A549 (cell line): Measurements from ENCODE around the gene LGR5. TPM values are rescaled to one million over a fixed set of nuclear protein-coding genes. Genes with fewer than 3 reads are reported as not detected.

Experiments used
- ATAC-seq, 2 experiments: fragments of 200-7000 bp in 1 of 2; fragments of >200 bp in 1 of 2; cut with Nextera tagmentation in 1 of 2; cut with Tn5 transposase in 1 of 2; 3 replicates each; pipeline versions ENCODE4 v1.8.0 to v1.9.1; 2018 to 2020; ENCODE audit warnings: mild to moderate bottlenecking in 1 of 2, moderate library complexity in 1 of 2
- CTCF ChIA-PET: fragments of 300-600 bp; sonication (Branson Sonifier 250); formaldehyde crosslinking; extraction: SDS; loops from one replicate; lab custom pipeline; 2021; ENCODE audit warnings: antibody characterized with exemption, inconsistent platforms; lab: Yijun Ruan, JAX
- POLR2A ChIA-PET: fragments of 350-600 bp; formaldehyde crosslinking; extraction: SDS; loops from one replicate; lab custom pipeline; 2021; ENCODE audit warnings: antibody characterized with exemption, inconsistent platforms; lab: Yijun Ruan, JAX
- DNase-seq, 2 experiments: peaks; one replicate each; pipeline versions ENCODE4 v3.0.0 to v3.0.0-alpha.2; 2011 to 2016; ENCODE audit warnings: low read depth in 1 of 2, low spot score in 1 of 2
- FAIRE-seq: peaks from 2 replicates; lab custom pipeline; 2011; peaks lifted over from hg19 to GRCh38; lab: Jason Lieb, UNC
- H3K27ac ChIP-seq, 2 experiments: fragments of >200 bp; sonication (Bioruptor Twin); formaldehyde crosslinking; 3 replicates each; pipeline ENCODE4 v1.5.1; 2016 to 2017
- H3K4me1 ChIP-seq: fragments of >200 bp; sonication (Bioruptor Twin); formaldehyde crosslinking; 3 replicates; pipeline ENCODE4 v1.6.1; 2016
- H3K4me2 ChIP-seq: fragments of >200 bp; sonication (Bioruptor Twin); formaldehyde crosslinking; 3 replicates; pipeline ENCODE4 v1.6.1; 2016
- H3K4me3 ChIP-seq: fragments of >200 bp; sonication (Bioruptor Twin); formaldehyde crosslinking; 3 replicates; pipeline ENCODE4 v1.5.1; 2016
- H3K9me3 ChIP-seq: fragments of >200 bp; sonication (Bioruptor Twin); formaldehyde crosslinking; 3 replicates; pipeline ENCODE4 v1.6.1; 2016
- CBX2 ChIP-seq: fragments of 200-600 bp; sonication (generic); IDR thresholded peaks from 2 replicates; pipeline ENCODE4 v1.6.1; 2016; ENCODE audit warnings: low read depth, mild to moderate bottlenecking, borderline replicate concordance
- CEBPB ChIP-seq, 2 experiments: fragments of >200 bp in 1 of 2; sonication (Bioruptor Twin) in 1 of 2; formaldehyde crosslinking in 1 of 2; IDR thresholded peaks; 2 replicates each; pipeline ENCODE4 v1.6.1; 2012 to 2016
- FOSB ChIP-seq: fragments of 250-450 bp; sonication (Bioruptor Pico); IDR thresholded peaks from 2 replicates; pipeline ENCODE4 v1.5.0; 2020; ENCODE audit warnings: mild to moderate bottlenecking, moderate library complexity
- FOSL2 ChIP-seq, 2 experiments: fragments of 450-650 bp in 1 of 2; fragments of >200 bp in 1 of 2; sonication (Bioruptor Twin) in 1 of 2; formaldehyde crosslinking; IDR thresholded peaks; 2 replicates each; pipeline versions ENCODE4 v1.5.0 to v1.6.1; 2016 to 2020; ENCODE audit warnings: mild to moderate bottlenecking in 1 of 2, moderate library complexity in 1 of 2
- FOXS1 ChIP-seq: fragments of 250-450 bp; sonication (Bioruptor Pico); IDR thresholded peaks from 2 replicates; pipeline ENCODE4 v1.5.0; 2020; ENCODE audit warnings: mild to moderate bottlenecking, moderate library complexity
- HEYL ChIP-seq: fragments of 250-450 bp; sonication (Bioruptor Pico); IDR thresholded peaks from 2 replicates; pipeline ENCODE4 v1.8.0; 2021; ENCODE audit warnings: mild to moderate bottlenecking, moderate library complexity
- HOXB13 ChIP-seq: fragments of 250-450 bp; sonication (Bioruptor Pico); IDR thresholded peaks from 2 replicates; pipeline ENCODE4 v1.5.0; 2020; ENCODE audit warnings: low read depth, mild to moderate bottlenecking, moderate library complexity
- JUN ChIP-seq, 2 experiments: fragments of >200 bp; sonication (Bioruptor Twin); formaldehyde crosslinking; IDR thresholded peaks; 2 replicates in 1 of 2; 3 replicates in 1 of 2; pipeline ENCODE4 v1.6.1; 2016 to 2017
- JUNB ChIP-seq: fragments of >200 bp; sonication (Bioruptor Twin); formaldehyde crosslinking; IDR thresholded peaks from 2 replicates; pipeline ENCODE4 v1.6.1; 2016
- KDM5A ChIP-seq: fragments of 200-600 bp; sonication (generic); IDR thresholded peaks from 2 replicates; pipeline ENCODE4 v1.6.1; 2016; ENCODE audit warnings: antibody characterized with exemption, mild to moderate bottlenecking
- NR3C1 ChIP-seq: fragments of >200 bp; sonication (Bioruptor Twin); formaldehyde crosslinking; IDR thresholded peaks from 3 replicates; pipeline ENCODE4 v1.6.1; 2017
- POLR2AphosphoS2 ChIP-seq: conservative IDR thresholded peaks from 2 replicates; pipeline ENCODE4 v1.6.1; 2012; ENCODE audit warnings: low read length, improper control_type of control experiment, inconsistent platforms
- RFX5 ChIP-seq: fragments of 450-650 bp; IDR thresholded peaks from 2 replicates; pipeline ENCODE4 v1.7.1; 2014; ENCODE audit warnings: antibody characterized with exemption, mild to moderate bottlenecking, moderate library complexity
- RNF2 ChIP-seq: fragments of 200-600 bp; sonication (generic); IDR thresholded peaks from 2 replicates; pipeline ENCODE4 v1.6.1; 2016; ENCODE audit warnings: low read depth, mild to moderate bottlenecking, antibody characterized with exemption, moderate library complexity, borderline replicate concordance
- ZC3H11A ChIP-seq: fragments of 450-650 bp; IDR thresholded peaks from 2 replicates; pipeline ENCODE4 v1.6.1; 2014; ENCODE audit warnings: antibody characterized with exemption, mild to moderate bottlenecking
- ZSCAN20 ChIP-seq: fragments of 250-450 bp; sonication (Bioruptor Pico); IDR thresholded peaks from 2 replicates; pipeline ENCODE4 v1.8.0; 2022; ENCODE audit warnings: mild to moderate bottlenecking, moderate library complexity
- WGBS: methylation state at CpG from one replicate; pipeline ENCODE4 v1.1.6; 2017; ENCODE audit errors: missing lambda C conversion rate; 5-methylcytosine and 5-hydroxymethylcytosine counted together
- polyA plus RNA-seq, 4 experiments: library from polyadenylated mRNA; depleted of rRNA in 3 of 4; stranded (reverse); fragments of >200 nt; fragmentation: RNase III in 1 of 4; extraction: RNeasy Plus Mini Kit Qiagen cat#74134 plus additional on column Dnase treatment in 1 of 4; gene quantifications; 2 replicates in 3 of 4; 3 replicates in 1 of 4; pipeline ENCODE4 v1.2.3, GENCODE V29; 2011 to 2017
- TF ChIP-seq, protein P1 (sequence below): fragments of 250-450 bp; sonication (Bioruptor Pico); IDR thresholded peaks from 2 replicates; pipeline ENCODE4 v1.5.0; 2021; ENCODE audit warnings: mild to moderate bottlenecking, moderate library complexity, borderline replicate concordance
- TF ChIP-seq, protein P2 (sequence below): IDR thresholded peaks from 2 replicates; pipeline ENCODE4 v1.6.1; 2012; ENCODE audit warnings: low read depth, borderline replicate concordance

The LGR5 gene
- polyA plus RNA-seq, 2 of the 4 experiments (the other 2 are of a cell fraction): not detected

DNA sequence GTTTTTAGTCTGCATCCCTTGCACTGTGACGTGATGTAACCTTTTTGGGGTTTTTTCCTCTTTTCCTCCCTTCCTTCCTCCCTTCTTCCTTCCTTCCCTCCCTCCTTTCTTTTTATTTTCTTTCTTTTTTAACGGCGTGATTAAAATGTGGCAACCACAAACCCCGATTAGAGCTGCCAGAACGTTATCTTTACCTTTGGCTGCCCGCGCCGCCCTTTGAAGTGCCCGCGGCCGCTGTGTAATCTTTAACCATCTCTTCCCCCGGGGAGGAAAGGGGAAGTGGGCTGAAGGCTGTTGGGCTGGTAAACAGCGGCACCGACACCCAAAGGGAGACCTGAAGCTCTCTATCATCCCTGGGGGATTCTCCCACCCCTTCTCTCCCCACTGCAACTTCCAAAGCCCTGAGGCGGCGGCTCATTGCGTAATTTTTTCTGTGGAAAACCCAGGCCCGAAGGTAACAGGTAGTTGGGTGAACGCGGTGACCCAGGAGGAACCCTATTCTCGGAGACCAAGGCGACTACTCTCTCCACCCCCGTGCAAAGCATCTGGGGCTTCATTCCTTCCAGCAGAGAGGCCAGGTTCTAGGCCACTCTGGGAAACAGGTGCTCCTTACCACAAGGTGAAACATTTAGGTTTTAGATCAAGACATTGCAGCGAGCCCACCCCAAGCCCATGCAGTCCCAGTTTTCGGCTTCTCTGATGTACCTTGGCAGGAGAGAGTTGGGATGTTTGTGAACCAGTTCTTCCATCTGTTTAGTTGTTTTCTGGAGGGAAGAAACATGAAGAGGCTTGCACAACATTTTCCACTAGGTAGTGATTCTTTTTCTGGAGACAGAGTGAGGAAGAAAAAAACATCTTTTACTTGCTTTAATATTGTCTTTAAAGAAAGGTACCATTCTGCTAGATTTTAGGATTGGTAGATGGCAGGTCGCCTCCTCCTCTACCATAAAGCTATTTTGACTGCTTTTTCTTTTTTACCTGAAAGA lies 1.5 kb downstream of the LGR5 start:
- H3K4me2 ChIP-seq: peak overlapping the region; percentile 98
- no peak for DNase-seq
- H3K9me3 ChIP-seq: peaks cover 17% of the 10 kb centered on the region
- no peak for ATAC-seq
- ChIA-PET CTCF (interaction anchor here (1.0 kb wide), 1 partner anchor 25 kb away, joined by 4 read pairs; no protein-coding TSS in a partner anchor), POLR2A (no interaction called here)
- TF ChIP-seq CEBPB (IDR thresholded peaks at IDR 0.05) (peak; percentile 43 to 45; a peak in 2 of 4 replicates), HOXB13 (CRISPR knock-in tag) (no peak)
- H3K4me3 ChIP-seq: peak overlapping the region; percentile 39; the same call in 2 of the 3 replicates
- 5% methylated on average over 26 of the region's 26 CpGs for WGBS
- FAIRE-seq: no peak
- peaks cover 21% of the 10 kb centered on the region for H3K4me1 ChIP-seq
- no peak overlapping the region for H3K27ac ChIP-seq

DNA sequence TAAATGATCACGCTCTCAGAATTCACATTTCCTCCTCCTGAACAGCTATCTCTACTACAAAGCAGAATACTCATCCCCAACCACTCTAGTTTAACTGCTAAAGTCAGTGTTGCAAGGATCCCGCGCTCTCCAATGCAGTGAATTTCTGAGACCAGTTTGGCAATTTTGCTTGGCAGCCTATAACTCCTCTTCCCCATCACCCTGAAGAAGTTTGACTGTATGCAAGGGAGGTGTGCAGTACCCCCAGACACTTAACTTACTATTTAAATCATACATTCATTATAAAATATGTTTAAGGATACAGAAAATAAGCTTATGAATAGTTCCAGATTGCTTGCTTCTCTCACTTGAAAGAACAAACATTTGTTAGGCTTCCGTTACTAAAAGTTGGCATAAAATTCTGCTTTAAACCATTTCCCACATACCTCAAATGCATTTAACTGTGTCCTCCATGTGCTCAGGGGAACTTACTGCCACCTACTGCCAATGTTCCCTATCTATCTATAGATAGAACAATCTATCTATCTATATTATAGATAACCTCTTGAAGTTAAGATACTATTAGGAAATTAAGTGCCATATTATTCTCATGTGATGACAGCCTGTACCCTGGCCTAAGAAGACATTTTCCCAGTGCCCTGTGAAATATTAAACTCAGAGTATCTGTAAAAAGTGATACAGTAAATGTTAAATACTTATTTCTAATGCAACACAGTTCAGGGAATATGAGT lies 2.4 kb downstream of the LGR5 start:
- ChIA-PET POLR2A (no interaction called here), CTCF (interaction anchor here (1.0 kb wide), 1 partner anchor 26 kb away, joined by 4 read pairs; no protein-coding TSS in a partner anchor)
- WGBS: 25% methylated on average over 4 of the region's 4 CpGs
- peaks cover 8% of the 10 kb centered on the region; the same call in 2 of the 3 replicates for H3K9me3 ChIP-seq
- no peak overlapping the region for H3K4me2 ChIP-seq
- no peak overlapping the region for H3K27ac ChIP-seq
- H3K4me1 ChIP-seq: peaks cover 21% of the 10 kb centered on the region
- H3K4me3 ChIP-seq: no peak overlapping the region
- DNase-seq: no peak
- no peak for ATAC-seq
- TF ChIP-seq HOXB13 (CRISPR knock-in tag): no peak
- TF ChIP-seq, protein P1, sequence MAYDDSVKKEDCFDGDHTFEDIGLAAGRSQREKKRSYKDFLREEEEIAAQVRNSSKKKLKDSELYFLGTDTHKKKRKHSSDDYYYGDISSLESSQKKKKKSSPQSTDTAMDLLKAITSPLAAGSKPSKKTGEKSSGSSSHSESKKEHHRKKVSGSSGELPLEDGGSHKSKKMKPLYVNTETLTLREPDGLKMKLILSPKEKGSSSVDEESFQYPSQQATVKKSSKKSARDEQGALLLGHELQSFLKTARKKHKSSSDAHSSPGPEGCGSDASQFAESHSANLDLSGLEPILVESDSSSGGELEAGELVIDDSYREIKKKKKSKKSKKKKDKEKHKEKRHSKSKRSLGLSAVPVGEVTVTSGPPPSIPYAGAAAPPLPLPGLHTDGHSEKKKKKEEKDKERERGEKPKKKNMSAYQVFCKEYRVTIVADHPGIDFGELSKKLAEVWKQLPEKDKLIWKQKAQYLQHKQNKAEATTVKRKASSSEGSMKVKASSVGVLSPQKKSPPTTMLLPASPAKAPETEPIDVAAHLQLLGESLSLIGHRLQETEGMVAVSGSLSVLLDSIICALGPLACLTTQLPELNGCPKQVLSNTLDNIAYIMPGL: no peak
- TF ChIP-seq ZC3H11A: no peak
- no peak for TF ChIP-seq CBX2
- no peak for TF ChIP-seq RNF2
- TF ChIP-seq POLR2AphosphoS2: no peak
- no peak for TF ChIP-seq FOXS1 (CRISPR knock-in tag)
- TF ChIP-seq, all 56 proteins: peak for 0
- FAIRE-seq: no peak

DNA sequence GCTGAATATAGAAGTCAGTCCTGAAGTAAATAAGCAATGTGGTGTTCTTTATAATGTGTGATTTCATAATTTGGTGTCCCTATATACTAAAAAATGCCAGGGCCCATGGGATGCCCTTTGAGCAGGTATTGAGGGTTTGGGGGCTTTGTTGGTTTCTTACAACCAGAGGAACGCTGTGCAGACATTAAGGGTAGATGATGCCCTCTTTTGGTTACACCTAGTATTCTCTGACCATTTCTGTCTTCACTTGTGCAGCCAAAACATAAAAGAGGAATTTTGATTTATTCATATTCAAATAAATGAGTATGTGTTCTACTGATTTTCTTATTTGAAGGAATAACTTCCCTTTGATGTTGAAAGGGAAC lies 3.0 kb downstream of the LGR5 start:
- TF ChIP-seq JUN (IDR thresholded peaks at IDR 0.05): no peak
- TF ChIP-seq ZSCAN20 (CRISPR knock-in tag): no peak
- no peak for TF ChIP-seq HOXB13 (CRISPR knock-in tag)
- no peak for TF ChIP-seq HEYL
- TF ChIP-seq, protein P2, sequence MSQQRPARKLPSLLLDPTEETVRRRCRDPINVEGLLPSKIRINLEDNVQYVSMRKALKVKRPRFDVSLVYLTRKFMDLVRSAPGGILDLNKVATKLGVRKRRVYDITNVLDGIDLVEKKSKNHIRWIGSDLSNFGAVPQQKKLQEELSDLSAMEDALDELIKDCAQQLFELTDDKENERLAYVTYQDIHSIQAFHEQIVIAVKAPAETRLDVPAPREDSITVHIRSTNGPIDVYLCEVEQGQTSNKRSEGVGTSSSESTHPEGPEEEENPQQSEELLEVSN: no peak
- no peak for TF ChIP-seq CBX2
- no peak for TF ChIP-seq FOSB
- TF ChIP-seq FOSL2 (IDR thresholded peaks at IDR 0.05): no peak
- no peak for TF ChIP-seq FOSL2 (CRISPR knock-in tag; IDR thresholded peaks at IDR 0.05)
- no peak for TF ChIP-seq JUNB
- no peak for TF ChIP-seq NR3C1
- TF ChIP-seq FOXS1 (CRISPR knock-in tag): no peak
- TF ChIP-seq KDM5A: no peak
- TF ChIP-seq RFX5: no peak
- peaks cover 3% of the 10 kb centered on the region; the same call in 2 of the 3 replicates for H3K9me3 ChIP-seq
- H3K4me3 ChIP-seq: no peak overlapping the region
- CTCF ChIA-PET: interaction anchor here (1.0 kb wide), 1 partner anchor 26 kb away, joined by 4 read pairs; no protein-coding TSS in a partner anchor
- H3K27ac ChIP-seq: no peak overlapping the region
- H3K4me2 ChIP-seq: no peak overlapping the region
- DNase-seq (no peak), FAIRE-seq (no peak), ATAC-seq (no peak)
- peaks cover 21% of the 10 kb centered on the region for H3K4me1 ChIP-seq
- WGBS: 0% methylated on average over 1 of the region's 1 CpG
- POLR2A ChIA-PET: no interaction called here
